VCaP (cell line): ENCODE results near the gene RABGAP1.

Experiments used
- H3K27ac ChIP-seq: fragments of 450-650 bp; 2 replicates; pipeline ENCODE4 v1.5.1; 2017
- TF ChIP-seq, protein P1 (sequence below): fragments of 450-650 bp; conservative IDR thresholded peaks from 2 replicates; pipeline ENCODE4 v1.5.1; 2017; ENCODE audit warnings: mild to moderate bottlenecking, moderate library complexity

RABGAP1 gene

DNA sequence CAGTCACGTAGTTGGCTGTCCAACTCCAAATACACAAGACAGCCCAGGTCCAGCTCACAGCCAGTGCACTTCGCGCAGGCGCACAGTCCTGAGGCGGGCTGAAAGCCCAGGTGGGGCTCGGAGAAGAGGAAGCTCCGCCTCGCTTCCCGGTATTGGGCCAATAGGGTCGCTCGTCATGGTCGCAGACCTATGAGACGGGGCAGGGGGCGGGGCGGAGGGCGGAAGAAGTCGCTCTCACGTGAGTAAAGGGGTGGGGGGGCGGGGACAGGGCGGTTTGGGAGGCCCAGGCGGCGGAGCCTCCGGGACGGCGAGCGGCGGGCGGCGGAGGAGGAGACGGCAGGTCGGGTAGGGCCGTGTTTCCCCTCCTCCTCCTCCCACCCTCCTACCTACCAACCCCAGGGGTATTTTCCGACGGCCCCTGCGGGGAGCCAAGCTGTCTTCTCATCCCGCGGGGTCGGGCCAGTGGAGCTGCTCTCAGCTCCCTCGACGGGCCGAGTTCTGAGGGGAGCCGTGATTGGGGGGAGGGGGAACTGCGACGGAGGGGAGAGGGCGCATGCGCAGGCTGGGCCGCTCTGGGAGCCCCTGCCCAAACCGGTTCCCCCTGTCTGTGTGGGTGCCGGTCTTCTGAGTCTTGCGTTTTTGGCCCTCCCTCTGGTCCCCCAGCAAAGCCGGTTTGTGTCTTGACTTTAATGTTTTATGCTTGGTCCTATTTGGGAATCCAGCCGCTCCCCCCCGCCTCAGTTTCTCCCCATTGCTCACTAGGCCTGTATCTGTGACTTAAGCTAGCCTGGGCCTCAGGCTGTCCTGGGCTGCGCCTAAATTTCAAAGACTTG is at the start of gene RABGAP1:
TSS of gene RABGAP1 (plus strand) at position 272 of the 833 bp plus-strand sequence. CDS start 16,040 bp downstream, outside the sequence.
- TF ChIP-seq, protein P1, sequence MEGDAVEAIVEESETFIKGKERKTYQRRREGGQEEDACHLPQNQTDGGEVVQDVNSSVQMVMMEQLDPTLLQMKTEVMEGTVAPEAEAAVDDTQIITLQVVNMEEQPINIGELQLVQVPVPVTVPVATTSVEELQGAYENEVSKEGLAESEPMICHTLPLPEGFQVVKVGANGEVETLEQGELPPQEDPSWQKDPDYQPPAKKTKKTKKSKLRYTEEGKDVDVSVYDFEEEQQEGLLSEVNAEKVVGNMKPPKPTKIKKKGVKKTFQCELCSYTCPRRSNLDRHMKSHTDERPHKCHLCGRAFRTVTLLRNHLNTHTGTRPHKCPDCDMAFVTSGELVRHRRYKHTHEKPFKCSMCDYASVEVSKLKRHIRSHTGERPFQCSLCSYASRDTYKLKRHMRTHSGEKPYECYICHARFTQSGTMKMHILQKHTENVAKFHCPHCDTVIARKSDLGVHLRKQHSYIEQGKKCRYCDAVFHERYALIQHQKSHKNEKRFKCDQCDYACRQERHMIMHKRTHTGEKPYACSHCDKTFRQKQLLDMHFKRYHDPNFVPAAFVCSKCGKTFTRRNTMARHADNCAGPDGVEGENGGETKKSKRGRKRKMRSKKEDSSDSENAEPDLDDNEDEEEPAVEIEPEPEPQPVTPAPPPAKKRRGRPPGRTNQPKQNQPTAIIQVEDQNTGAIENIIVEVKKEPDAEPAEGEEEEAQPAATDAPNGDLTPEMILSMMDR: no peak
- H3K27ac ChIP-seq: peak within 1 kb of the TSS; percentile 91

DNA sequence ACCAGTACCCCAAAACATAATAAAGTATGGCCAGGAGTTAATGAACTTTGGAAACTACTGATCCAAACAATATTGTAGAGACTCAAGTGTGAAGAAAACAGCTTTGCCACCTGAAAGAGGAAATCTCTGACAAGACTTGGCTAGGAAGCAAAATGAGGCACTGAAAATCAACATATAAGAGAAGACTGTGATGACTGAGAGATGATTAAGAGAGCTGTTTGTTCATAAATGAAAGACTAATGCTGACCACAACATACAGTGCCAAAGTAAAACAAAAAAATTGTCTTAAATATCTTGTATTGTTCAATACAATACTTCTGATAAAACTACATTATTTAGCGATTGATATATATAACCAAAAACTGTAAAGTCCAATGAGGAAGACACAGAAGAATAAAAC is 42.9 kb upstream of the RABGAP1 start:
- H3K27ac ChIP-seq: no peak overlapping the region
- TF ChIP-seq, protein P1: no peak

DNA sequence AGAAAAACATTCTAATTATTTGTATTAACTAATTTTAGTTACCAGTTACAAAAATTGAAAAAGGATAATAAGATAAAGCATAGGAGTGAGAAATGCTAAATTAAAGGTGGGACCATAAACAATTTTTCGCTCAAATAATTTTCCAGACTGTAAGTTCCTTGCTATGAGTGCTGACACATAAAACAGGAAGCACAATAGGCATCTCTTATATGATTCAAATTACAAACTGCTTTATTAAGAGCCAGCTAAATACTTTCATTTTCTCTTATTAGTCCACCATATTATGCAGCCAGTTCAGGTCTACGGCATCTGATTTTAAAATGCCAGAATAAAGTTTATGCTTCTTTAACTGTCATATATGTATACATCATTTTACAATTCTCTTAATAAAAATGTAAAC is 40.0 kb upstream of the RABGAP1 start:
- no peak overlapping the region for H3K27ac ChIP-seq
- TF ChIP-seq, protein P1: no peak

DNA sequence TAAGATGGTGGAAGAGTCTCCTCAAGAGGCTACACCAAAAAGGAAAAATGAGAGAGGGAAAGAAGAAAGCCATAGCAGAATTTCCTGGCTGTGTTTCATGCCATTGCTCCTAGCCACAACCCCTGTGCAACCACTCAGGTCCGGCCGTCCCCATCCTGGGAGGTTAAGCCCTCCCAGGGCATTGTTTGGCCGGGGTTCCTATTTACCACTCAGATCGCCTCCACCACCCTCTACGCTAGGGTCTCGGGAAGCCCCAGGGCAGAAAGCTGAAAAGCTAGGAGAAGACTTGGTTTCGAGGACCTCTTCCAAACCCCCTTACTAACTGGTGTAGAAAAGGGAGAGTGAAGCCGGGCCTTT is 36.4 kb upstream of the RABGAP1 start:
- H3K27ac ChIP-seq: peak overlapping the region; percentile 97
- TF ChIP-seq, protein P1: no peak

DNA sequence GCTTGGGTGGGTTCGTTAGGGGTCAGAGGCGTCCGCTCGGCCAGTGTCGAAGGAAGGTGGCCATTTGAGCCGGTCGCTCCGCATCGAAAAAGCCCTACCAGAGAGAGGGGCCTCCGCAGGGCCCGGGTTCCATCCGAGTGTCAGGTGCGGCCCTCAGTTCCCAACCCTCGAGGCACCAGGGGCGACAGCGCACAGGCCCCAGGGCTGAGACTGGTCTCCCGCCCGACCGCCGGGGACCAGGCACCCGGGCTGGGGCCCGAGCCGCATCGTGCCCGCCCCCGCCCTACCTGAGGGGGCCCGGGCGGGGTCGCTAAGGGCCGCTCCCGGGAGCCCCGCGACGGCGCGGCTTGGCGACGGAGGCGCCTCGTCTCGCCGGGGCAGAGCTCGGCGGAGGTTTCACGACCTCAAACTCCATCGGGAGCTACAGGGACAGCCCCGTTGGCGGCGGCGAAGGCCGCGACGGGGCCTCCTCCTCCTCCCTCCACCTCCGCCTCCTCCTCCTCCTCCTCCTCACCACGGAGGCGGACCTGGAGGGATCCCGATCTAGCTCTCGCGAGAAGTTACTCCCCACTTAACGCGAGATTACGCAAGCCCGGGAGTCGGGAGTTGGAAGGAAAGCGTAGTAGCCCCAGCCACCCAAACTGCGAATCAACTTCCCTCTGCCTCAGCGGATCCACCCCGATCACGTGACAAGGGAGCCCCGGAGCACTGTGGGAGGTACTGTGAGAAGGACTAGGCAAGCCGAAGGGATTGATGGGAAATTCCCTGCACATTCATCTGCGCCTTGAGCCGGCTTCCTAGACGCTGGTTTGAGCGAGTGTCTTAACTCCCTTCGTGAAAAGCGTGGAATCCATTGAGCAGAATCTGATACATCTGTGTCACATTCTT is 35.8 kb upstream of the RABGAP1 start, which contains the start of gene RC3H2:
TSS of gene RC3H2 (minus strand) at position 537 of the 888 bp plus-strand sequence. CDS start 7,850 bp downstream, outside the sequence.
- peak within 1 kb of the TSS; percentile 97 for H3K27ac ChIP-seq
- TF ChIP-seq, protein P1: no peak

DNA sequence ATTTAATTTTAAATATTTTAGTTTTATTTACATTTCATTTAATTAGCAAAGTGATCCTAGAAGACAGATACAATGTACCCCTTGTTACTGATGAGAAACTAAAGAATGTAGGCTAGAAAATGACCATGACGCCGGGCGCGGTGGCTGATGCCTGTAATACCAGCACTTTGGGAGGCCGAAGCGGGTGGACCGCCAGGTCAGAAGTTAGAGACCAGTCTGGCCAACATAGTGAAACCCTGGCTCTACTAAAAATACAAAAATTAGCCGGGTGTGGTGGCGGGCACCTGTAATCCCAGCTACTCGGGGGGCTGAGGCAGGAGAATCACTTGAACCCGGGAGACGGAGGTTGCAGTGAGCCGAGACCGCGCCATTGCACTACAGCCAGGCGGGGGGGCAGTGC is 34.7 kb upstream of the RABGAP1 start:
- peak overlapping the region; percentile 97 for H3K27ac ChIP-seq

DNA sequence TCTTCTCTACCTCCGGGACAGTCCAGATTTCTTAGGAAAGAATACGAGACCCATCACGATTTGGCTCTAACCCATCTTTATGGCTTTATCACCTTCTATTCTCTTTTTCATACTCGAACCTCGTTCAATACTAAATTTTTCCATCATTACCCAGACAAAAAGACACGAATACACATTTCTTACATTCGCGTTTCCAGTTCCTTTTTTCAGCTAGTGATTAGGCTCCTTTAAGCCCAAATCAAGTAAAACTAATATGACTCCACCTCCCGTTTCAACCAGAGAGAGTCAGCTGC is 28.2 kb upstream of the RABGAP1 start:
- H3K27ac ChIP-seq: peak overlapping the region; percentile 90
- TF ChIP-seq, protein P1: no peak
